Measurements from ENCODE around the gene MLH3. TPM values are rescaled to one million over a fixed set of nuclear protein-coding genes. Genes with fewer than 3 reads are reported as not detected.
A peak's percentile ranks its signal among the peaks of the same experiment; 100 is the strongest.

Gene MLH3
- polyA plus RNA-seq, 1 donor from 2014 or later = 17.3 TPM

GRCh38 chr14:74980731-74981461, 70.4 kb downstream of the MLH3 start:
- H3K4me2 ChIP-seq (ENCODE audit: low read length) = no peak overlapping the region
- no peak for TF ChIP-seq REST (IDR thresholded peaks at IDR 0.05; ENCODE audit: borderline replicate concordance)
- no peak for TF ChIP-seq RAD21 (conservative IDR thresholded peaks at IDR 0.05)
- no peak for TF ChIP-seq POLR2AphosphoS5 (IDR thresholded peaks at IDR 0.05)
- no peak for TF ChIP-seq EZH2 (IDR thresholded peaks at IDR 0.05; ENCODE audit: borderline replicate concordance, insufficient read depth, low read length, poor library complexity, severe bottlenecking)
- no peak for TF ChIP-seq SMC3 (conservative IDR thresholded peaks at IDR 0.05; ENCODE audit: poor library complexity)
- TF ChIP-seq MXI1 (conservative IDR thresholded peaks at IDR 0.05; ENCODE audit: poor library complexity, severe bottlenecking) = no peak
- TF ChIP-seq CTCF (IDR thresholded peaks at IDR 0.05; ENCODE audit: poor library complexity, severe bottlenecking) = no peak
- no peak for TF ChIP-seq EP300 (conservative IDR thresholded peaks at IDR 0.05; ENCODE audit: poor library complexity, severe bottlenecking)
- TF ChIP-seq TAF1 (IDR thresholded peaks at IDR 0.05; ENCODE audit: low read depth) = no peak
- peak overlapping the region; percentile 33 for H2AFZ ChIP-seq (ENCODE audit: low read depth, low read length)

GRCh38 chr14:74980398-74980730, 70.9 kb downstream of the MLH3 start:
- Histone ChIP-seq H3K27me3 (ENCODE audit: insufficient read depth, low read depth, low read length) (no peaks in the 10 kb centered on the region), H3K36me3 (ENCODE audit: insufficient read depth, low read length) (no peaks in the 10 kb centered on the region), H3K9me3 (ENCODE audit: low read length) (no peaks in the 10 kb centered on the region), H3K4me3 (ENCODE audit: low read length) (peak overlapping the region; percentile 25), H3K9ac (ENCODE audit: low read length) (peak overlapping the region; percentile 9), H3F3A (ENCODE audit: insufficient read depth, low read length, poor library complexity, severe bottlenecking) (no peaks in the 10 kb centered on the region), H4K20me1 (ENCODE audit: insufficient read depth) (no peaks in the 10 kb centered on the region), H3K79me2 (replicated peaks; ENCODE audit: insufficient read depth, low read length) (no peaks in the 10 kb centered on the region), H3K4me2 (ENCODE audit: low read length) (no peak overlapping the region), H2AFZ (ENCODE audit: low read depth, low read length) (peak overlapping the region; percentile 33), H3K27ac (ENCODE audit: low read length) (no peak overlapping the region), H3K9me2 (ENCODE audit: insufficient read depth, low read length) (no peaks in the 10 kb centered on the region)
- TF ChIP-seq EZH2 (IDR thresholded peaks at IDR 0.05; ENCODE audit: borderline replicate concordance, insufficient read depth, low read length, poor library complexity, severe bottlenecking) = no peak
- no peak for TF ChIP-seq POLR2AphosphoS5 (IDR thresholded peaks at IDR 0.05)
- TF ChIP-seq MXI1 (conservative IDR thresholded peaks at IDR 0.05; ENCODE audit: poor library complexity, severe bottlenecking) = no peak
- TF ChIP-seq REST (IDR thresholded peaks at IDR 0.05; ENCODE audit: borderline replicate concordance) = no peak
- no peak for TF ChIP-seq CTCF (IDR thresholded peaks at IDR 0.05; ENCODE audit: poor library complexity, severe bottlenecking)
- no peak for TF ChIP-seq SMC3 (conservative IDR thresholded peaks at IDR 0.05; ENCODE audit: poor library complexity)
- TF ChIP-seq RAD21 (conservative IDR thresholded peaks at IDR 0.05) = no peak
- TF ChIP-seq TAF1 (IDR thresholded peaks at IDR 0.05; ENCODE audit: low read depth) = no peak
- TF ChIP-seq EP300 (conservative IDR thresholded peaks at IDR 0.05; ENCODE audit: poor library complexity, severe bottlenecking) = no peak

More at GRCh38 chr14:74980731-74981461, 70.4 kb downstream of the MLH3 start:
- H3K27ac ChIP-seq (ENCODE audit: low read length) = no peak overlapping the region
- no peaks in the 10 kb centered on the region for H3K27me3 ChIP-seq (ENCODE audit: insufficient read depth, low read depth, low read length)
- peak overlapping the region; percentile 25 for H3K4me3 ChIP-seq (ENCODE audit: low read length)
- H3K36me3 ChIP-seq (ENCODE audit: insufficient read depth, low read length) = no peaks in the 10 kb centered on the region
- peak overlapping the region; percentile 9 for H3K9ac ChIP-seq (ENCODE audit: low read length)
- H3F3A ChIP-seq (ENCODE audit: insufficient read depth, low read length, poor library complexity, severe bottlenecking) = no peaks in the 10 kb centered on the region
- H3K79me2 ChIP-seq (replicated peaks; ENCODE audit: insufficient read depth, low read length) = no peaks in the 10 kb centered on the region
- no peaks in the 10 kb centered on the region for H3K9me2 ChIP-seq (ENCODE audit: insufficient read depth, low read length)
- H4K20me1 ChIP-seq (ENCODE audit: insufficient read depth) = no peaks in the 10 kb centered on the region
- no peaks in the 10 kb centered on the region for H3K9me3 ChIP-seq (ENCODE audit: low read length)

Measured in neural cell (in vitro differentiated cells).